WTC11 (cell line): ENCODE results near the gene OPRM1. TPM values are rescaled to one million over a fixed set of nuclear protein-coding genes. Genes with fewer than 3 reads are reported as not detected.
A peak's percentile ranks its signal among the peaks of the same experiment; 100 is the strongest.

Source experiments
- ATAC-seq: fragments of 200-7000 bp; cut with Tn5 transposase; 2 replicates; pipeline ENCODE4 v1.10.0; 2021; ENCODE audit warnings: mild to moderate bottlenecking, moderate library complexity
- CTCF ChIA-PET: fragments of 300-600 bp; sonication (Branson Sonifier 250); formaldehyde crosslinking; loops from one replicate; lab custom pipeline; 2021; ENCODE audit warnings: antibody characterized with exemption; lab: Charles Lee
- POLR2A ChIA-PET: fragments of 350-600 bp; sonication (Branson Sonifier 250); formaldehyde crosslinking; loops from one replicate; lab custom pipeline; 2021; ENCODE audit warnings: antibody characterized with exemption; lab: Charles Lee
- DNase-seq: peaks from one replicate; pipeline ENCODE4 v3.0.0; 2021; ENCODE audit warnings: low spot score
- H3K27ac Mint-ChIP-seq: 2 replicates; pipeline ENCODE4 v1.8.0; 2021; ENCODE audit warnings: mixed read lengths
- H3K27me3 Mint-ChIP-seq: 2 replicates; pipeline ENCODE4 v1.8.0; 2021; ENCODE audit warnings: low read depth, mild to moderate bottlenecking, moderate library complexity, mixed read lengths
- H3K36me3 Mint-ChIP-seq: 2 replicates; pipeline ENCODE4 v1.8.0; 2021; ENCODE audit warnings: mixed read lengths
- H3K4me1 Mint-ChIP-seq: 2 replicates; pipeline ENCODE4 v1.8.0; 2022; ENCODE audit warnings: mixed read lengths
- H3K4me3 Mint-ChIP-seq: 2 replicates; pipeline ENCODE4 v1.8.0; 2021; ENCODE audit warnings: mild to moderate bottlenecking, moderate library complexity, mixed read lengths
- H3K9me3 Mint-ChIP-seq: 2 replicates; pipeline ENCODE4 v1.8.0; 2021; ENCODE audit warnings: mixed read lengths
- ATF1 ChIP-seq: sonication (generic); formaldehyde crosslinking; IDR thresholded peaks from 2 replicates; pipeline ENCODE4 v1.8.1; 2023; ENCODE audit warnings: mild to moderate bottlenecking, moderate library complexity, missing genetic modification reagents
- ATF2 ChIP-seq: sonication (generic); formaldehyde crosslinking; IDR thresholded peaks from 2 replicates; pipeline ENCODE4 v1.8.1; 2022; ENCODE audit warnings: low read depth, missing genetic modification reagents, borderline replicate concordance
- CREB1 ChIP-seq: sonication (generic); formaldehyde crosslinking; IDR thresholded peaks from 2 replicates; pipeline ENCODE4 v1.8.0; 2023; ENCODE audit warnings: mild to moderate bottlenecking, missing genetic modification reagents
- E2F1 ChIP-seq: sonication (generic); formaldehyde crosslinking; IDR thresholded peaks from 2 replicates; pipeline ENCODE4 v1.8.0; 2022; ENCODE audit warnings: mild to moderate bottlenecking, missing genetic modification reagents
- E2F4 ChIP-seq: sonication (generic); formaldehyde crosslinking; IDR thresholded peaks from 2 replicates; pipeline ENCODE4 v1.8.1; 2022; ENCODE audit warnings: low read depth, mild to moderate bottlenecking, moderate library complexity, missing genetic modification reagents, borderline replicate concordance
- ELF4 ChIP-seq: sonication (generic); formaldehyde crosslinking; IDR thresholded peaks from 2 replicates; pipeline ENCODE4 v1.8.1; 2022; ENCODE audit warnings: low read depth, mild to moderate bottlenecking, moderate library complexity, missing genetic modification reagents
- EMX1 ChIP-seq: fragments of 250-450 bp; sonication (Bioruptor Pico); IDR thresholded peaks from 2 replicates; pipeline ENCODE4 v1.8.0; 2021; ENCODE audit warnings: mild to moderate bottlenecking
- ETV6 ChIP-seq: sonication (generic); formaldehyde crosslinking; IDR thresholded peaks from 2 replicates; pipeline ENCODE4 v1.8.1; 2022; ENCODE audit warnings: mild to moderate bottlenecking, missing genetic modification reagents
- FOXK1 ChIP-seq: sonication (generic); formaldehyde crosslinking; IDR thresholded peaks from 2 replicates; pipeline ENCODE4 v1.8.0; 2022; ENCODE audit warnings: mild to moderate bottlenecking, moderate library complexity, missing genetic modification reagents
- JAZF1 ChIP-seq: fragments of 250-450 bp; sonication (Bioruptor Pico); IDR thresholded peaks from 2 replicates; pipeline ENCODE4 v1.9.0; 2021; ENCODE audit warnings: moderate library complexity, mild to moderate bottlenecking, inconsistent platforms
- JUN ChIP-seq: sonication (generic); formaldehyde crosslinking; IDR thresholded peaks from 2 replicates; pipeline ENCODE4 v1.8.0; 2023; ENCODE audit warnings: mild to moderate bottlenecking, missing genetic modification reagents
- NR1H2 ChIP-seq: sonication (generic); formaldehyde crosslinking; IDR thresholded peaks from 2 replicates; pipeline ENCODE4 v1.9.0; 2021; ENCODE audit warnings: mild to moderate bottlenecking, moderate library complexity, missing genetic modification reagents
- NR3C1 ChIP-seq: sonication (generic); formaldehyde crosslinking; conservative IDR thresholded peaks from 2 replicates; pipeline ENCODE4 v1.8.1; 2023; ENCODE audit warnings: low read depth, mild to moderate bottlenecking, missing genetic modification reagents
- OVOL2 ChIP-seq: fragments of 250-450 bp; sonication (Bioruptor Pico); IDR thresholded peaks from 2 replicates; pipeline ENCODE4 v1.9.0; 2021; ENCODE audit warnings: mild to moderate bottlenecking, borderline replicate concordance
- SMAD3 ChIP-seq: sonication (generic); formaldehyde crosslinking; IDR thresholded peaks from 2 replicates; pipeline ENCODE4 v1.8.0; 2022; ENCODE audit warnings: missing genetic modification reagents, mild to moderate bottlenecking, borderline replicate concordance
- SOX15 ChIP-seq: fragments of 250-450 bp; sonication (Bioruptor Pico); IDR thresholded peaks from 2 replicates; pipeline ENCODE4 v1.9.0; 2021; ENCODE audit warnings: mild to moderate bottlenecking
- USF2 ChIP-seq: sonication (generic); formaldehyde crosslinking; IDR thresholded peaks from 2 replicates; pipeline ENCODE4 v1.8.1; 2023; ENCODE audit warnings: mild to moderate bottlenecking, missing genetic modification reagents, moderate library complexity
- ZNF121 ChIP-seq: sonication (generic); formaldehyde crosslinking; IDR thresholded peaks from 2 replicates; pipeline ENCODE4 v1.8.0; 2023; ENCODE audit warnings: missing genetic modification reagents
- ZNF396 ChIP-seq: fragments of 250-450 bp; sonication (Bioruptor Pico); IDR thresholded peaks from 2 replicates; pipeline ENCODE4 v1.8.0; 2021; ENCODE audit warnings: mild to moderate bottlenecking, moderate library complexity, borderline replicate concordance
- ZNF425 ChIP-seq: fragments of 250-450 bp; sonication (Bioruptor Pico); conservative IDR thresholded peaks from 2 replicates; pipeline ENCODE4 v1.9.0; 2021; ENCODE audit warnings: mild to moderate bottlenecking
- total RNA-seq: library from RNA; stranded (reverse); gene quantifications from 3 replicates; pipeline ENCODE4 v1.2.3, GENCODE V29; 2021

Gene OPRM1
- total RNA-seq, 1 experiment from 2014 or later, result not detected

GRCh38 chr6:154039231-154039842, at the start of gene OPRM1 (continued):
- peak; percentile 99 for TF ChIP-seq ETV6 (CRISPR knock-in tag)
- TF ChIP-seq ATF2, result no peak
- peak; percentile 78; the same call in 1 of the 2 replicates for TF ChIP-seq E2F4
- no peak for TF ChIP-seq JAZF1 (CRISPR knock-in tag)
- no peak for TF ChIP-seq ZNF425 (CRISPR knock-in tag)
- peak; percentile 72; the same call in 1 of the 2 replicates for TF ChIP-seq NR1H2 (CRISPR knock-in tag)
- peak; percentile 98 for TF ChIP-seq NR3C1 (CRISPR knock-in tag)
- TF ChIP-seq JUN, result peak; percentile 98
- TF ChIP-seq OVOL2 (CRISPR knock-in tag), result no peak
- TF ChIP-seq ZNF121 (CRISPR knock-in tag), result no peak
- TF ChIP-seq EMX1, result no peak

- ChIA-PET POLR2A (no interaction called here), CTCF (no interaction called here)
- no peaks in the 10 kb centered on the region for H3K9me3 Mint-ChIP-seq
- peaks cover 16% of the 10 kb centered on the region for H3K4me1 Mint-ChIP-seq
- H3K27me3 Mint-ChIP-seq, result no peaks in the 10 kb centered on the region
- DNase-seq, result no peak
- ATAC-seq, result no peak
- H3K4me3 Mint-ChIP-seq, result no peak overlapping the region
- TF ChIP-seq E2F1 (CRISPR knock-in tag), result no peak
- TF ChIP-seq E2F4, result no peak
- no peak for TF ChIP-seq SOX15
- TF ChIP-seq ATF1, result no peak
- no peak for TF ChIP-seq CREB1 (CRISPR knock-in tag)
- no peak for TF ChIP-seq FOXK1 (CRISPR knock-in tag)
- TF ChIP-seq ZNF396 (CRISPR knock-in tag), result no peak
- no peak for TF ChIP-seq JUN
- no peak for TF ChIP-seq ELF4 (CRISPR knock-in tag)
- TF ChIP-seq USF2 (CRISPR knock-in tag), result no peak
- TF ChIP-seq SMAD3 (CRISPR knock-in tag), result no peak
- H3K36me3 Mint-ChIP-seq, result no peaks in the 10 kb centered on the region
- H3K27ac Mint-ChIP-seq, result no peak overlapping the region
These were observed 49.1 kb upstream of the OPRM1 start for GRCh38 chr6:153989989-153990388.
